A673 (cell line): ENCODE results near the gene NPY4R2. TPM values are rescaled to one million over a fixed set of nuclear protein-coding genes. Genes with fewer than 3 reads are reported as not detected.
"Not testable (repeated sequence)": the region's sequence is repeated elsewhere in the genome, so short reads cannot be mapped to it uniquely, and the experiment has no call there.

Experiments
- BruUV-seq: library from RNA; stranded (reverse); fragments of 400-500 nt; replicated peaks from 2 replicates; lab custom pipeline; 2021; lab: Mats Ljungman, UMichigan
- CTCF ChIA-PET: fragments of 300-600 bp; sonication (Branson Sonifier 250); formaldehyde crosslinking; loops from one replicate; lab custom pipeline; 2022; ENCODE audit warnings: antibody characterized with exemption; lab: Charles Lee
- POLR2A ChIA-PET: fragments of 300-600 bp; sonication (Branson Sonifier 250); formaldehyde crosslinking; loops from one replicate; lab custom pipeline; 2022; ENCODE audit warnings: antibody characterized with exemption; ENCODE audit not compliant: low non-redundant PET; lab: Charles Lee
- DNase-seq: peaks from one replicate; pipeline ENCODE4 v3.0.0-alpha.2; 2015; ENCODE audit warnings: low spot score
- H3K27ac ChIP-seq: fragments of 200-600 bp; sonication (generic); 2 replicates; pipeline ENCODE4 v1.5.1; 2016; ENCODE audit warnings: mixed run types, low read depth, mild to moderate bottlenecking, mixed read lengths, antibody characterized with exemption, low read length; ENCODE audit not compliant: poor library complexity, severe bottlenecking
- H3K27me3 ChIP-seq: fragments of 200-600 bp; sonication (generic); replicated peaks from 2 replicates; pipeline ENCODE4 v1.6.1; 2017; ENCODE audit warnings: mixed run types, low read depth, mild to moderate bottlenecking, mixed read lengths, antibody characterized with exemption, low read length; ENCODE audit not compliant: insufficient read depth, poor library complexity
- H3K36me3 ChIP-seq: fragments of 200-600 bp; sonication (generic); 2 replicates; pipeline ENCODE4 v1.6.1; 2016; ENCODE audit warnings: mixed run types, mild to moderate bottlenecking, mixed read lengths, antibody characterized with exemption, low read length; ENCODE audit not compliant: insufficient read depth, poor library complexity, severe bottlenecking
- H3K4me1 ChIP-seq: fragments of 200-600 bp; sonication (generic); 2 replicates; pipeline ENCODE4 v1.6.1; 2017; ENCODE audit warnings: mixed run types, mild to moderate bottlenecking, mixed read lengths, antibody characterized with exemption, low read length; ENCODE audit not compliant: insufficient read depth, poor library complexity, severe bottlenecking
- H3K4me3 ChIP-seq: fragments of 200-600 bp; sonication (generic); 2 replicates; pipeline ENCODE4 v1.5.1; 2016; ENCODE audit warnings: low read depth, mixed run types, mild to moderate bottlenecking, mixed read lengths, low read length; ENCODE audit not compliant: poor library complexity, severe bottlenecking
- H3K9me3 ChIP-seq: fragments of 200-600 bp; sonication (generic); 2 replicates; pipeline ENCODE4 v1.6.1; 2016; ENCODE audit warnings: mixed run types, low read depth, mild to moderate bottlenecking, mixed read lengths, antibody characterized with exemption, low read length; ENCODE audit not compliant: poor library complexity, severe bottlenecking
- intact Hi-C: fragments of 100-400 bp; cut with micrococcal nuclease; formaldehyde crosslinking; loops from one replicate; pipeline ENCODE4 v1.10.0; 2022; ENCODE audit not compliant: unreplicated experiment
- total RNA-seq: library from RNA; stranded (reverse); gene quantifications from 2 replicates; pipeline ENCODE4 v1.2.3, GENCODE V29; 2021

Gene NPY4R2
- total RNA-seq, 1 experiment from 2014 or later: not detected

DNA sequence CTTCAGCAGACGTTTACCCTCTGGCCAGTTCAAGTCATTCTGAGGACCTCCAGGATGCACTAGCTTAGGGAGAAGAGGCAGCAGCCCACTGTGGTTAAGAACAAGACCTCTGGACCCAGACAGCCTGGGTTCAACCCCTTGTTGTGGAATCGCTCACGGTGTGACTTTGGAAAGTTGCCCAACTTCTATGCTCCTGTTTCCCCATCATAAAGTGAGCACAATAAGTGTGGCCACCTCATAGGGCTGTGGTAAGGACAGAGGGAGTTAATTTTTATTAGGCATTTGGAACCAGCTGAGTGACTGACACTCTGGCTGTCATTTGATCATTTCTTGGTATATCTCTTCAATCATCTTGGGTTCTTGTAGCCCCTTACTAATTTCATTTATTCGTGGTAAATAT lies 31.6 kb upstream of the NPY4R2 start:
- H3K9me3 ChIP-seq, H3K27ac ChIP-seq, H3K4me1 ChIP-seq, CTCF ChIA-PET, DNase-seq, H3K4me3 ChIP-seq, H3K27me3 ChIP-seq, intact Hi-C loops, POLR2A ChIA-PET, H3K36me3 ChIP-seq, BruUV-seq: not testable (repeated sequence)

GRCh38 chr10:47890737-47891136 lies 27.7 kb upstream of the NPY4R2 start:
- H3K36me3 ChIP-seq, POLR2A ChIA-PET, H3K27ac ChIP-seq, H3K4me3 ChIP-seq, DNase-seq, H3K27me3 ChIP-seq, CTCF ChIA-PET, BruUV-seq, H3K4me1 ChIP-seq, intact Hi-C loops, H3K9me3 ChIP-seq: not testable (repeated sequence)

DNA sequence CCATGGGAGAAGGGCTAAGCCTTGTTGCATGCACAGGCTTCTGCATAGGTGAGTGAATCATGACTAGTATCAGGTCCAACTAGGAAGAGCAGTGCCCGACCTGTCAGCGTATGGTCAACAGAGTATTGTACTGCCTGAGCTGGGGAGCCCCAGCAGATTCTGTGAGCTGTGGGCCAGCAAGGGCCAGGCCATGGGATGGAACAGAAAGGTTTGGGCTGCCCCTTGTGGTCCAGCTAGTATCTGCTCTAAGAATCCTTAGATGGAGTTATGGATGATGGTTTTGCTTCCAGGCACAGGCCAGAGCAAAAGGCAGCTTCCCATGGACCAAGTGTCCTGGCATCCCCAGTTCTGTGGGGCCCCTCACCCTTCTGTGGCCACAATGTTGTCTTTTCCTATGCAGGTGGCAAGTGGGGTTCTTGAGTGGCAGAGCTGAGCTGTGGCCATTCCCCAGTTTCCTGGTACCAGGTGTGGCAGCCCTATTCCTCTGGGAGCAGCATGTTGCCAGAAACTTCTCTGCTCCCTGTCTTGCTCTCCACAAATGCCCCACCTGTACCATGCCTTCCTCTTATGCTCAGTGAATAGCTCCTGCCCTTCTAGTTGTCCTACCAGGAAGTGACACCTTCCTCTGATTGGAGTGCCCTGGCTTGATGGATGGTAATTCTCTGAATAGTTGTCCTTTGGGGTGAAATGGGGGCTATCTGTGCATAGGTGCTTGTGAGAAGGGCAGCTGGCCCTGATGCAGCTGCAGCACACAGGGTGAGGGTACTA lies 25.8 kb upstream of the NPY4R2 start:
- POLR2A ChIA-PET, H3K36me3 ChIP-seq, H3K27me3 ChIP-seq, BruUV-seq, H3K4me3 ChIP-seq, H3K9me3 ChIP-seq, H3K27ac ChIP-seq, DNase-seq, H3K4me1 ChIP-seq, intact Hi-C loops, CTCF ChIA-PET: not testable (repeated sequence)

DNA sequence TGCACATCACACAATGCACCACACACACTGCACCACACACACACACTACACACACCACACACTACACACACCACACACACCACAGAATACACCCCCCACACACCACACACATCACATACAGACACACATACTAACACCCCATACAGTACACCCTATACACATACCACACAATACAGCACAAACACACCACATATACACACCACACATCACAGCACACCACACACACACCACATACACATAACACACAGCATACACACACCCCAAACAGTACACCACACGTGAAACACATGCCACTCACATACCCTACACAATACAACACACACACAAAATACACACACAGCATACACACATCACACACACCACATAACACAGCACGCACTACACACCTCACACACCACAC lies 23.9 kb upstream of the NPY4R2 start:
- H3K4me1 ChIP-seq, CTCF ChIA-PET, POLR2A ChIA-PET, H3K4me3 ChIP-seq, intact Hi-C loops, BruUV-seq, H3K27ac ChIP-seq, H3K27me3 ChIP-seq, DNase-seq, H3K9me3 ChIP-seq, H3K36me3 ChIP-seq: not testable (repeated sequence)

- H3K4me3 ChIP-seq, intact Hi-C loops, DNase-seq, POLR2A ChIA-PET, CTCF ChIA-PET, H3K9me3 ChIP-seq, BruUV-seq, H3K36me3 ChIP-seq, H3K27ac ChIP-seq, H3K27me3 ChIP-seq, H3K4me1 ChIP-seq: not testable (repeated sequence)
These were observed 20.6 kb upstream of the NPY4R2 start for GRCh38 chr10:47897813-47898212.

GRCh38 chr10:47909333-47909732 lies 9.1 kb upstream of the NPY4R2 start:
- H3K9me3 ChIP-seq, DNase-seq, H3K4me1 ChIP-seq, BruUV-seq, H3K27ac ChIP-seq, intact Hi-C loops, H3K36me3 ChIP-seq, H3K4me3 ChIP-seq, H3K27me3 ChIP-seq, CTCF ChIA-PET, POLR2A ChIA-PET: not testable (repeated sequence)

DNA sequence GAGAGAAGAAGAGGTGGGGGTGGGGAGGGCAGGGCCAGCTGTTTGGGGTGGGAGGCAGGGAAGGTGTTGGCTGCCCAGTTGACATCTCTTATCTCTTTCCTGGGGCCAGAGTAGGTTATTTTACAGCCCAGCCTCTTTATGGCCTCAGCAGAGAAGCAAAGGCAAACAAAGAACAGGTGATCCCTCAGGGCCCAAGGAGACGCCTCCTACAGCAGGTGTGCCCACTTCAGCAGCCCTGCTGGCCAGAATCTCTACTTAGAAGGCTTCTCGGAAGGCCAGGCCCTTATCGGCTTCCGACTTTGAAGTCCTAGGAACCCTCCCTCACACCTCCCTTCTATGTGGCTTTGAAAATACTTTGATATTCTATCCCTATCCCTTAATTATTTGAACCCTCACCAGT lies 8.0 kb upstream of the NPY4R2 start:
- intact Hi-C loops, H3K9me3 ChIP-seq, POLR2A ChIA-PET, H3K27me3 ChIP-seq, BruUV-seq, H3K36me3 ChIP-seq, DNase-seq, CTCF ChIA-PET, H3K4me1 ChIP-seq, H3K4me3 ChIP-seq, H3K27ac ChIP-seq: not testable (repeated sequence)

GRCh38 chr10:47914052-47914451 lies 4.4 kb upstream of the NPY4R2 start:
- intact Hi-C loops, H3K9me3 ChIP-seq, H3K27me3 ChIP-seq, H3K4me1 ChIP-seq, H3K36me3 ChIP-seq, BruUV-seq, POLR2A ChIA-PET, H3K27ac ChIP-seq, DNase-seq, H3K4me3 ChIP-seq, CTCF ChIA-PET: not testable (repeated sequence)
